HEK293T (cell line): ENCODE results near the gene MINDY4.

ENCODE experiments used
- CTBP1 ChIP-seq: fragments of 450-650 bp; IDR thresholded peaks from 2 replicates; pipeline ENCODE4 v1.6.1; 2016; ENCODE audit warnings: borderline replicate concordance
- HDGF ChIP-seq: fragments of 450-650 bp; IDR thresholded peaks from 2 replicates; pipeline ENCODE4 v1.6.1; 2017; ENCODE audit warnings: antibody characterized with exemption, borderline replicate concordance
- SP1 ChIP-seq: fragments of 450-650 bp; IDR thresholded peaks from 2 replicates; pipeline ENCODE4 v1.6.1; 2017
- SUZ12 ChIP-seq: fragments of 450-650 bp; IDR thresholded peaks from 2 replicates; pipeline ENCODE4 v1.6.1; 2016; ENCODE audit warnings: mild to moderate bottlenecking
- TARDBP ChIP-seq: fragments of 450-650 bp; IDR thresholded peaks from 2 replicates; pipeline ENCODE4 v1.6.1; 2016
- ZNF384 ChIP-seq: fragments of 450-650 bp; IDR thresholded peaks from 2 replicates; pipeline ENCODE4 v1.6.1; 2016

DNA sequence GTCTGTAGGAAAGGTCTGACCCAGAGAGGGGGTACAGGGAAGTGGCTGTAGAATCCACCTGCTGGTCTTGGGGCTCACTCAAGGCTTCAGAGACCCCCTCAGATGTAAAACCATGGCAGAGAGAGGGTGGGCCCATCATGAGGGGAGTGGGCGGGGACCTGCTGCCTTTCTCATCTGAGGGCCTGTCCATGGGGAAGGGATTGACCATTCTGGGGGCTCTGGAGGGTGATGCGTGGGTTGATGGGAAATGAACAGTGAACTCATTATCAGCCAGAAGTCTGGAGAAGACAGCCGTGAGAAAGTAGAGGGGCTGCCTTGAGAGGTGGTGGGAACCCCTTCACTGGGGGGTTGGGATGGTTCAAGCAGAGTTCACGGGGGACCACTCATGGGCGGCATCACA, 66.8 kb downstream of the MINDY4 start:
- TF ChIP-seq HDGF (no peak), SP1 (no peak), TARDBP (no peak), CTBP1 (no peak), SUZ12 (no peak), ZNF384 (no peak)
